Stimulated activated CD4-positive, alpha-beta T cell treated with anti-CD3 and anti-CD28 coated beads, Interleukin-1b, Interleukin-23, amount 100 ng/mL, for 4 hours (primary cell): ENCODE data around the gene IGLL1.
"Not testable (repeated sequence)": the region's sequence is repeated elsewhere in the genome, so short reads cannot be mapped to it uniquely, and the experiment has no call there.

Source experiments
- DNase-seq, 2 donors: peaks; one replicate each; pipeline ENCODE4 v3.0.0-alpha.2; 2020; ENCODE audit warnings: low read depth in 2 of 2

Gene IGLL1

DNA sequence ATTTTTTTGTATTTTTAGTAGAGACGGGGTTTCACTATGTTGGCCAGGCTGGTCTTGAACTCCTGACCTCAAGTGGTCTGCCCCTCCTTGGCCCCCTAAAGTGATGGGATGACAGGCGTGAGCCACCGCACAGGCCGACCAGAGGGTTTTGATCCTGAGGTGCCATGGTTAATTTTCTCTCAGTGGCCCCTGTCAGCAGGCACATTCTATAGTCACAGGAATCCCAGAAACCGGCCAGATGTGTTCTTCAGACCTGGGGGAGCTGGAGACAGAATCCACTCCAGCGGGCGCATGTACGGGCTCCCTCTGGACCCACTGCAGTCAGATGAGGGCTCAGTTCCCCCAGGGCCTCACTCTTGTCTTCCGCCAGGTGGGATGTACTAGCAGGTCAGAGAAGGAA is 17.0 kb downstream of the IGLL1 start:
- no peak for DNase-seq

DNA sequence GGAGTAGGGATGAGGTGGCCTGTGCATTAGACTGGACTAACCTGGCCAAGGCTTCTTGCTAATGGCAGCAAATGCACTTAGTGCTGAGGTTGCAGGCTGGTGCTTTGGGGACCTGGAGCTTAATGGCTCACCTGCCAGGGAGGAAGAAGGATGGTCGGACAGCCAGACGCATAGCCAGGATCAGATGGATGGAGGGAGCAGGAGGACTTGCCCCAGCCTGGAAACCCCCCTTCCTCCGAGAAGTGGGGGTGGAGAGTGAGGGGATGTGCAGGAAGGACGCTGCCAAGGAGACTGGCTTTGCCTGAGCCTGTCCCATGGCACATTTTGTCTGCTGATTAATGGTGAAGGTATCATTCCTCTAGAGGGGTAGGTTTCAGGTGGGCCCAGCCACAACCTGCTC is 17.9 kb downstream of the IGLL1 start:
- DNase-seq = no peak

DNA sequence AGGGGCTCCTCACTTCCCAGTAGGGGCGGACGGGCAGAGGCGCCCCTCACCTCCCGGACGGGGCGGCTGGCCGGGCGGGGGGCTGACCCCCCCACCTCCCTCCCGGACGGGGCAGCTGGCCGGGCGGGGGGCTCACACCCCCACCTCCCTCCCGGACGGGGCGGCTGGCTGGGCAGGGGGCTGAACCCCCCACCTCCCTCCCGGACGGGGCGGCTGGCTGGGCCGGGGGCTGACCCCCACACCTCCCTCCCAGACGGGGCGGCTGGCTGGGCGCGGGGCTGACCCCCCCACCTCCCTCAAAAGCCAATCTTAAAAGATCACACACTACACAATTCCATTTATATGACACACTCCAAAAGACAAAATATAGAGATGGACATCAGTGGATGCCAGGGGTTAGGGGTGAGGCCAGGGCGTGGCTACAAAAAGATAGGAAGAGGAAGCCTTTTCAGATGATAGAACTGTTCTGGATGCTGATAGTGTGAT is 19.0 kb downstream of the IGLL1 start:
- DNase-seq = not testable (repeated sequence)

DNA sequence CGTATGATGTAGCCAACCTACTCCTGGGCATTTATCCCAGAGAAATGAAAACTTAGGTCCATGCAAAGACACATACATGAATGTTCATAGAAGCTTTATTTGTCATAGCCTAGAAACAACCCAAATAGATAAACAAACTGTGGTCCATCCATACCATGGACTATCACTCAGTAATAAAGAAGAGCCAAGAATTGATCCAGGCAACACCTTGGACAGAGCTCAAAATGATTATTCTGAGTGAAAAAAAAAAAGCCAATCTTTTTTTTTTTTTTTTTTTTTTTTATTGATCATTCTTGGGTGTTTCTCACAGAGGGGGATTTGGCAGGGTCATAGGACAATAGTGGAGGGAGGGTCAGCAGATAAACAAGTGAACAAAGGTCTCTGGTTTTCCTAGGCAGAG is 19.9 kb downstream of the IGLL1 start:
- DNase-seq = not testable (repeated sequence)

DNA sequence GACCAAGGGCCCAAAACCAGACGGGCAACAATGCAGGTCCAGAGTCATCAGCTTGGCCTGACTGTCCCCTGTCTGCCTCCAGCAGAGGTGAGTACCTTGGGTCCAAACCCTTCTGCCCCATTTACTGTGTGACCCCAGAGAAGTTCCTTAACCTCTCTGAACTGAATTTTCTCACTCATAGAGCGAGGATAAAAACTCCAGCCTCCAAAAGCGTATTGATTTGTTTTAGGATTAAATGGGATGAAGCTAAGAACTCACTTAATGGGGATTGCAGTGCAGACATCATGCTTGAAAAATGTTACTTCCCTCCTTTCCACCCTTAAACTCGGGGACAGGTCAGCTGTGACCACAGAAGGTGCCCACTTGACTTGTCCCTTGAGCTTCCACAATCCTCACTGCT is 22.6 kb downstream of the IGLL1 start:
- no peak for DNase-seq

DNA sequence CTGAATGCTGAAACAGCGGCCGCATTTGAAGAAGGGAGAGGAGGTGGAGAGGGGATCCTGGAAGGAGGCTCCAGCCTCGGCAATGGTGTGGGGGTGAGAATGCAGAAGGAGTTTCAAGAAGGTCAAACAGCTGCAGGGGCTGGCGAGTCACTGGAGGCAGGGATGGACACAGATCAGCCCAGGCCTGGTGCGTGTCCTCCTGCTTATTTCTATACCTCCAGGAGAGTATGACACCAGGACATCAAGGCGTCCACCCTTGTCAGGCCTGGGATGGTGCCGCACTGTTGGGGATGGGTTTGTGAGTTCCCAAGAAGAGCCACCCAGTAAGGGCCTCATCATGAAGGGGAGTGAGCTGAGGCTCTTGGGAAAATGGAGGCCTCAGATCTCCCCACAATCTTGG is 23.1 kb downstream of the IGLL1 start:
- no peak for DNase-seq

DNA sequence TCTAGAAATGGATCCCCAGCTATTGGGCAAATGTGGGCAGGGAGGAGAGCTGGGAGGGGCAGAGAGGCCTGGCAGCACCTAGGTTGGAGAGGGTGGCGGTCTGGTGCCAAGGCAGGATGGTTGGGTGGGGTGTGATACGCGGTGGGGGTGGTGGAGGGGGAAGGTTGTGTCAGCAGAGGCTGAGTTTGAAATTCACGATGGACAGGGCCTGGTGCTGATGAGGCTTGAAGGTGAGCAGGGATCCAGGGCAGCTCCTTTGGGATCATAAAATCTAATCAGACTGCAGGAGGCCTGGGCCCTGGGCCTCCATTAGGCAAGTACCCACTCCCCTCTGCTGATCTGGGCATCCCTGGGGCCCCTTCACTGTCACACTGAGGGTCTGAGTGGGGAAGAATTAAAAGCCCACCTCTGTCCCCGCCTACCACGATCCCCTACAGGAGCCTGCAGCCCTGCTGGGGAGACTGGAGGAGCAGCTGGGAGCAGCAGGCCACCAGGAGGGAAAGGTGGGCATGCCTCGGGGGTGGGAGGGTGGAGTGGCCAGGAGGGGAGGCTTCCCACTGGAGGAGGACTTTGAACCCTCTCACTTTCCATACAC is 24.0 kb downstream of the IGLL1 start:
- DNase-seq = no peak

DNA sequence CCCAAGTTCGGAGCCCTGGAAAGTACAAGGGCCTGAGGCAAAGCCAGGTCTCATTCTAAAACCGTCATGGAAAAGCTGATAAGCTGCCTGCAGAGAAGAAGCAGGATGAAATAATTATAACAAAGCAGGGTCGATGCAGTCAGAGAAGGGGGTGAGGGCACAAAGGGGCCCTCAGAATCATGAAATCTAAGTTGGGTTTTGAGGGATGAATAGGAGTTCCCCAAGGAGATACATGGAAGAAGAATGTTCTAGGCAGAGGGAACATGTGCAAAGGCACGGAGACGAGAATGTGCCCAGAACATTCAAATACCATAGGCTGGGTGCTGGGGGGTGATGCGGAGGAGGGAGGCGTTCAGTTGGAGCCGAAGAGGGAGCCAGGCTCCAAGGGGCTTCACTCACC is 25.0 kb downstream of the IGLL1 start:
- no peak for DNase-seq

DNA sequence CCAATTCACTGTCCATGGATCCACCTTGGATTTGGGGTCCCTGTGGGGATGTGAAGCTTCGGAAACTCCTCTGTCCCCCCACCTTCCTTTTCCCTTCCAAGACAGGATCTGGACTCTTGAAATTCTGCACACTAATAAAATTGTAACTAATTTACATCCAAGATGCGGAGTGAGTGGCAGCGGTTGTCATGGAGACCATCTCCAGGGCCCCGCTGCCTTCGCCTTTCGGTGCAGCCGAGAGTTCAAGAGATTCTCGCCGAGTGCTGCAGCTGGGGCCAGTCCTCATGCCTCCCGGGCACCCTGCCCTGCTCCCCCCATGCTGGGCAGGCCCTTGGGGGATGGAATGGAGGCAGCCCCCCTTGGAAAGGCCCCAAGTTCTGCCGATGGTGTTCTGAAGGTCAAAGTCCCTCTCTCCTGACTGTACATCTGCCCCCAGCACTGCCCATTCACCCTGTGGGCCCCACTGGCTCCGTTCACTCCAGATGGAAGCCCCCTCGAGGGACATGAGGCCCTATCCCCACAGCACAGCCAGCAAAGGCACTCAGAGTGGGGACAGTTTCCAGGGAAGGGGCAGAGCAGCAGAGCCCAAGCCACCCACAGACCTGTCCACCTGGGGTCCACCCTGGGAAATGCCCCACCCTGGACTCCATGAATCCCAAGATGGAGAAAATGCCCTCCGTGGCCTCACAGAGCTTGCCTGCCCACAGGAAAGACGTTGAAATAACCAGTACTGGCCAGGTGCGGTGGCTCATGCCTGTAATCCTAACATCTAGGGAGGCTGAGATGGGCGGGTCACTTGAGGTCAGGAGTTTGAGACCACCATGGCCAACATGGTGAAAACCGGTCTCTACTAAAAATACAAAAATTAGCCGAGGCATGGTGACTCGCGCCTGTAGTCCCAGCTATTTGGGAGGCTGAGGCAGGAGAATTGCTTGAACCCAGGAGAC is 25.9 kb downstream of the IGLL1 start:
- DNase-seq = no peak

DNA sequence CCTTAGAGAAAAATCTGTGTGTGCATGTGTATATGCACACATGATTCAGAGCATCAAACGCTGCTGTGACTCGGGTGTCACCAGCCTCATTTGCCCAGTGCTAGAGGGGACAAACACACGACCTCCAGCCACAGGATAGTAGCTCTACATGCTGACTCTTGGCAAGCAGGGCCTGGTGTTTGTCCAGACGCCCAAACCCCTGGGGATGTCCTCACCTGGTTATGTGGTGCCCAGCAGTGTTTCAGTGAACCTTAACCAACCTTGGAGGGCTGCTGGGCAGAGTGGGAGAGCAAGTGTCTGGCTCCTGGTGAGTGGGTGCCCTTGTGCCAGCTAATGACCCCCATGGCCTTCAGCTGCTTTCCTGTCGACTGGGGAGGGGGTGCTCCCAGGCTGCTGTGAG is 26.7 kb downstream of the IGLL1 start:
- no peak for DNase-seq

DNA sequence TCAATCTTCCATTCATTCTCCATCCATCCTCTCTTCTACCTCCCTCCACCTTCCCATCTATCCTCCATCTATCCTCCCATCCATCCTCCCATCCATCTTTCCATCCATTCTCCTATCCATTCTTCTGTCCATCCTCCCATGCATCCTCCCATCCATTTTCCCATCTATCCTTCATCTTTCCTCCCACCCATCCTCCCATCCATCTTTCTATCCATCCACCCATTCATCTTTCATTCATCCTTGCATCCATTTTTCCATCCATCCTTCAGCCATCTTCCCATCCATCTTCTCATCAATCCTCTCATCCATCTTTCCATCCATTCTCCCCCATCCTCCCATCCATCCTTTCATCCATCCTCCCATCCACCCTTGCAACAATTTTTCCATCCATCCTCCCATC is 27.5 kb downstream of the IGLL1 start:
- no peak for DNase-seq

DNA sequence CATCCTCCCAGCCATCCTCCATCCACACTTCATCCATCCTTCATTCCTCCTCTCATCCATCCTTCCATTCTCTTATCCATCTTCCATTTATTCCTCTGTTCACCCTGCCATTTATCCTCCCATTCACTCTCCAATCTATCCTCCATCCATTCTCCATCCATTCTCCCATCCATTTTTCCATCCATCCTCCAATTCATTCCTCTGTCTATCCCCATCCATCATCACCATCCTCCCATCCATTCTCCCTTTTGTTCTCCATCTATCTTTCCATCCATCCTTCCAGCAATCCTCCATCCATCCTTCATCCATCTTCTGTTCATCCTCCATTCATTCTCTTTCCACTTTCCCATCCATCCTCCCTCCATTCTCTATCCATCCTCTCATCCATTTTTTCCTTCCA is 28.7 kb downstream of the IGLL1 start:
- no peak for DNase-seq

DNA sequence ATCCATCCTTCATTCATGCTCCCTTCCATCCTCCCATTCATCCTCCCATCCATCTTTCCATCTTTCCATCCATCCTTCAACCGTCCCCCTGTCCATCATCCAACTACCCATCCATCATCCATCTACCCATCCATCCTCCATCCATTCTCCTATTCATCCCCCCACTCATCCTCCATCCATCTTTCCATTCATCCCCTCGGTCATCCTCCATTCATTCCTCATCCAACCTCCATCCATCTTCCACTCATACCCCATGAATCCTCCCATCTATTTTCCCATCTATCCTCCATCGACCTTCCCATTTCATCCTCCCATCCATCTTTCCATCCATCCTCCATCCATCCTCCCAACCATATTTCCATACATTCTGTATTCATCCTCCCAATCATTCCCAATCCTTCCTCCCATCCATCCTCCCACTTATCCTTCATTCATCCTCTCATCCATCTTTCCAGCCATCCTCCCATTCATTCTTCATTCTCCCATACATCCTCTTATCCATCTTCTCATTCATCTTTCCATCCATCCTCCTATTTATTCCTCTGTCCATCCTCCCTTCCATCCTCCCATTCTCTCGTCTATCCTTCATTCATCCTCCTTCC is 29.9 kb downstream of the IGLL1 start:
- no peak for DNase-seq

DNA sequence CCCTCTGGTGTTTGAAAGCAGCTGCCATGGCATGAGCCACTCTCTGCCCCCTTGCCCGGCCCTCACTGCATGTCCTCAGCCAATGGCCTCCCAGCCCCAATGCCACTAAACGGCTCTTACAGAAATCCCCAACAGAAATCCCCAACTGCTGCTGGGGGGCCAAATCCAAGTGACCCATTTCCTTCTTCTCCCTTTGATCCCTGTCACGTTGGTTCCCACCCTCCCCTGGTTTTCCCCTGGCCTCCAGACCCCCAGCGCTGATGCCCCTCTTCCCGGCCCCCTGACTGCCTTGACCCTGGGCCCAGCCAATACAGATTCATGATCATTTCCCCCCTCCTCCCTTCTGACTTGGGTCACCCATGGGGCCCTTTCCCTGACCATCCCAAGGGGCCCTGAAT is 30.9 kb downstream of the IGLL1 start:
- no peak for DNase-seq

DNA sequence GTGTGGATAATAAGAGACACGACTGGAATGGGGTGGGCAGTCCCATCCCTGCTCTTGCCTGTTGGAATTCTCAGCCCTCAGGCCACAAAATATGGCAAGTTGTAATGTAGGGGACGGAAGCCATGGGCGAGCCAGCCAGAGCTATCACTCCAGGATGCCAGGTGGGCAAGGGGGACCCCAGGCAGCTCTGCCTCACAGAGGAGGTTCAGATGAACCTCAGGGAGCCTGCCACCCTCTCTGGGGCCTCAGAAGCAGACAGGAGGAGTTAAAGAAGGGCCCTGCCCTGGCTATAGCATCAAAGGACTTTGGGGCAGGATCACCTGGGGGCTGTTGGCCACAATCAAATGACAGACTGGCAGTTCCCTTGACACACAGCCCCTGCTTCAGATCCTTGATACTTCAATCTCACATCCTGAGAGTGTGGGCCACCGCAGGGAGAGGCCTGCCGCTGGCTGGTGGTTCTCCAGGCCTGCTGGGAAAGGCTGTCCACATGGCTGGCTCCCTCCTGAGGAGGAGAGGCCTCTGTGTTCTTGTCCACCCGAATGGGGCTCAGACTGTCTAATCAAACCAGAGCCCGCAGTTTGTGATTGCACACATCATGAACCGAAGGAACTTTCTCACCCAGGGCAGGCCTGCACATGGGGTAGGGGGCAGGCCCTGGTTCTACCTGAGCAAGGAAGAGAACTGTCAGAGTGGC is 31.4 kb downstream of the IGLL1 start:
- DNase-seq = no peak

DNA sequence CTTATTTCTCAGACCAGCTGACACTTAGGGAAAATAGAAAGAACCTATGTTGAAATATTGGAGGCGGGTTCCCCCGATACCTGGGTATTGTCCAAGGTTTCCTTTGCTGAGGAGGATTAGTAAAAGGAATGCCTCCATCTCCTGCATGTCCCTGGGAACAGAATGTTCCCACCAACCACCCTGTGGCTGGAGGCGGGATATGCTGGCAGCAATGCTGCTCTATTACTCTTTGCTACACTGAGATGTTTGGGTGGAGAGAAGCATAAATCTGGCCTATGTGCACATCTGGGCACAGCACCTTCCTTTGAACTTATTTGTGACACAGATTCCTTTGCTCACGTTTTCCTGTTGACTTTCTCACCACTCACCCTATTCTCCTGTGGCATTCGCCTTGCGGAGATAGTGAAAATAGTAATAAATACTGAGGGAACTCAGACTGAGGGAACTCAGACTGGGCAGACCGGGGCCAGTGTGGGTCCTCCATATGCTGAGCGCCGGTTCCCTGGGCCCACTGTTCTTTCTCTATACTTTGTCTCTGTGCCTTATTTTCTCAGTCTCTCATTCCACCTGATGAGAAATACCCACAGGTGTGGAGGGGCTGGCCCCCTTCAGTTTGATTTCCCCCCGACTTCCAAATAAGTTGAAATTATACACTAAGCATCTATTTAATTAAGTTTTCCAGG is 32.1 kb downstream of the IGLL1 start:
- DNase-seq = no peak

DNA sequence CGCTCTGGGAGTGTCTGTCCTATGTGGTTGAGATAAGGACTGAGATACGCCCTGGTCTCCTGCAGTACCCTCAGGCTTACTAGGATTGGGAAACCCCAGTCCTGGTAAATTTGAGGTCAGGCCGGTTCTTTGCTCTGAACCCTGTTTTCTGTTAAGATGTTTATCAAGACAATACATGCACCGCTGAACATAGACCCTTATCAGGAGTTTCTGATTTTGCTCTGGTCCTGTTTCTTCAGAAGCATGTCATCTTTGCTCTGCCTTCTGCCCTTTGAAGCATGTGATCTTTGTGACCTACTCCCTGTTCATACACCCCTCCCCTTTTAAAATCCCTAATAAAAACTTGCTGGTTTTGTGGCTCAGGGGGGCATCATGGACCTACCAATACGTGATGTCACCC is 32.7 kb downstream of the IGLL1 start:
- not testable (repeated sequence) for DNase-seq

DNA sequence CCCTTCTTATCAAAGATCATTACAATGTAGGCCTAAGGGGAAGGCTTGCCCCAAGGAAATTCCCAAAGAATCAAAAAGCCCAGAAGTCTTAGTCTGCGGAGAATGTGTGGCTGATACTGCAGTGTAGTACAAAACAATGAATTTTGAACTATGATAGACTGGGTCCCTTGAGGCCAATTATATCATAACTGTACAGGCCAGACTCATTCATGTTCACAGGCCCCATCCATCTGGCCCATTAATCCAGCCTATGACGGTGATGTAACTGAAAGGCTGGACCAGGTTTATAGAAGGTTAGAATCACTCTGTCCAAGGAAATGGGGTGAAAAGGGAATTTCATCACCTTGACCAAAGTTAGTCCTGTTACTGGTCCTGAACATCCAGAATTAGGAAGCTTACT is 35.2 kb downstream of the IGLL1 start:
- DNase-seq = no peak

DNA sequence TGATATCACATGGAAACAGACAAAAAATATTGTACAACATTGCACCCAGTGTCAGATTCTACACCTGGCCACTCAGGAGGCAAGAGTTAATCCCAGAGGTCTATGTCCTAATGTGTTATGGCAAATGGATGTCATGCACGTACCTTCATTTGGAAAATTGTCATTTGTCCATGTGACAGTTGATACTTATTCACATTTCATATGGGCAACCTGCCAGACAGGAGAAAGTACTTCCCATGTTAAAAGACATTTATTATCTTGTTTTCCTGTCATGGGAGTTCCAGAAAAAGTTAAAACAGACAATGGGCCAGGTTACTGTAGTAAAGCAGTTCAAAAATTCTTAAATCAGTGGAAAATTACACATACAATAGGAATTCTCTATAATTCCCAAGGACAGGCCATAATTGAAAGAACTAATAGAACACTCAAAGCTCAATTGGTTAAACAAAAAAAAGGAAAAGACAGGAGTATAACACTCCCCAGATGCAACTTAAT is 36.5 kb downstream of the IGLL1 start:
- not testable (repeated sequence) for DNase-seq

DNA sequence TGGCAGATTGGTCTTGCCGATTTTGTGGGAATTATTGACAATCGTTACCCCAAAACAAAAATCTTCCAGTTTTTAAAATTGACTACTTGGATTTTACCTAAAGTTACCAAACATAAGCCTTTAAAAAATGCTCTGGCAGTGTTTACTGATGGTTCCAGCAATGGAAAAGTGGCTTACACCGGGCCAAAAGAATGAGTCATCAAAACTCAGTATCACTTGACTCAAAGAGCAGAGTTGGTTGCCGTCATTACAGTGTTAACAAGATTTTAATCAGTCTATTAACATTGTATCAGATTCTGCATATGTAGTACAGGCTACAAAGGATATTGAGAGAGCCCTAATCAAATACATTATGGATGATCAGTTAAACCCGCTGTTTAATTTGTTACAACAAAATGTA is 37.2 kb downstream of the IGLL1 start:
- no peak for DNase-seq

DNA sequence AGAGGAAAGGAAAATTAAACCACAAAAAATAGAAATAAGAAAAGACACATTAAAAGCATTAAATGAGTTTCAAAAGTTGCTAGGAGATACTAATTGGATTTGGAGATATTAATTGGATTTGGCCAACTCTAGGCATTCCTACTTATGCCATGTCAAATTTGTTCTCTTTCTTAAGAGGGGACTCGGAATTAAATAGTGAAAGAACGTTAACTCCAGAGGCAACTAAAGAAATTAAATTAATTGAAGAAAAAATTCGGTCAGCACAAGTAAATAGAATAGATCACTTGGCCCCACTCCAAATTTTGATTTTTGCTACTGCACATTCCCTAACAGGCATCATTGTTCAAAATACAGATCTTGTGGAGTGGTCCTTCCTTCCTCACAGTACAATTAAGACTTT is 37.7 kb downstream of the IGLL1 start:
- DNase-seq = not testable (repeated sequence)
